Measurements from ENCODE around the gene SYT17. TPM values are rescaled to one million over a fixed set of nuclear protein-coding genes. Genes with fewer than 3 reads are reported as not detected.

SYT17 gene
- 0.22 TPM for polyA plus RNA-seq (2013, experiment 1 of 2; ENCODE audit: insufficient read length)
- polyA plus RNA-seq (2013, experiment 2 of 2; ENCODE audit: insufficient read length), result 0.44 TPM

DNA sequence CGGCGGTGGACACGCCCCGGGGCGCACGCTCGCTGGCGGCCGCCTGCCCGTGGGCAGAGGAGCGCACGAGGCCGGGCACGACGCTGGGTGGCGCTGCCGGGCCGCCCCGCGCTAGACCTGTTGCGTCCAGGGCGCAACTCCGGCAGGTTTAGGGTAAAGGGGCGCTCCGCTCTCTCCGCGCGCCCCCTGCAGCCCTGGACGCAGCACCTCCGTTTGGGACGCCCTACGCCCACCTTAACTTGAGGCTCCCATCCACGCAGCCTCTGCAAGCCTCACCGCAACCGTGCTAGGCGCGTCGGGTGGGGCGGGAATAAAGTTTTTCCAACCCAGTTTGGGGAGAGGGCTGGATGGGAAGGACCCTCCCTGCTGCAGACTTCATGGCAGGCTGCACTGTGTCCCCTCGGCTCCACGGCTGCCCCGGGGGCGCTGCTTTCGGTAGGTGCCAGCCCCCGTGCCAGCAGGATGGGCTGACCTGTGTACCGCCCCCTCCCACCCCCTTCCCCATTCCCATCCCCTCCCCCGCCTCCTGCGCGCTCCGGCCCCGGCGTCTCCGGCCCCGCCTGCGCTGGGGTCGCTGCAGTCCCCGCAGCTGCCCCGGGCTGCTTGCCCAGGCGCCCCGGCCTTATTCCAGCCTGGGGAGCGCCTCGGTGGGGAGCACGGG is at the start of gene SYT17:
Gene SYT17, plus strand, starts transcription at position 531 of the 661 bp plus-strand sequence. CDS start 407 bp downstream, outside the sequence.
- peak; percentile 39 for DNase-seq

DNA sequence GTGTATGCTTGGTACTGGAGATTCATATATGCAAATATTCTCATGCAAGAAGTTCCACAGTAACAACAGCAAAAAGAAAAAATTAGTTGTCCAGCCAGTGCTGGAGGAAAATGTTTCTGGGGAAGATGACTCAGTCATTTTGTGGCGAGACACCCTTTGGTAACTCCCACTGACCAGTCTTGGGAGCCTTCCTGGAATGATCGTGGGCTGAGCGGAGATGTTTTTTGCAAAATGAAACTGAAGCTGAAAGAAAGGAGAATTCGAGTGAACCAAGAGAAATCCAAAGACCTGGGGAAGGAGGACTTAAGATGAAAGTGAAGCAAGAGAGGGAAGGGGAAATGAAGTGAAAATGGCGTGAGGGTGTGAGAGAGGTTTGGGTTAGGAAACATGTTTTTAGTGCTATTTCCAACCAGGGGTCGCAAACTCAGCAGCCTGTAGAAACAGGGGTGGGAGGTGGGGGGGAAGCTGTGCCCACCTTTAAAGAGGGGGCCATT is 49.1 kb upstream of the SYT17 start:
- peak; percentile 89 for DNase-seq

DNA sequence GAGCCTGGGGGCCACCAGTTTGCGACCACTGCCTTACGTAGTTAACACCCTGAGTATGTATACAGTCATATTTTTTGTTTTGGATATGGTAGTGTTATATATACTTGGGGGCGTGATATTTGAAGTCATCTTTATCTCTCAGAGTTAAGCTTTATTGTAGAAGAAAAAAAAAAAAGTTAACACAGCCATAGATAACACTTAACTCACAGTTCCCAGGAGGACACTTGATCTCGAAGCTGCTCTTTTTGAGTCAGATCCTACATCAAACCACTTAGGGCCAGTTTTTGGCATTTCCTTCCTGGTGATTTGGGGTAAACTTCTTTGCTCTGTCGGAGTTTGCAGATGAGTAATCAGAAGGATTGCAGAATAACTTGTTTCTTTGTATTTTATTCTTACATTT is 48.5 kb upstream of the SYT17 start:
- DNase-seq, result peak; percentile 76

DNA sequence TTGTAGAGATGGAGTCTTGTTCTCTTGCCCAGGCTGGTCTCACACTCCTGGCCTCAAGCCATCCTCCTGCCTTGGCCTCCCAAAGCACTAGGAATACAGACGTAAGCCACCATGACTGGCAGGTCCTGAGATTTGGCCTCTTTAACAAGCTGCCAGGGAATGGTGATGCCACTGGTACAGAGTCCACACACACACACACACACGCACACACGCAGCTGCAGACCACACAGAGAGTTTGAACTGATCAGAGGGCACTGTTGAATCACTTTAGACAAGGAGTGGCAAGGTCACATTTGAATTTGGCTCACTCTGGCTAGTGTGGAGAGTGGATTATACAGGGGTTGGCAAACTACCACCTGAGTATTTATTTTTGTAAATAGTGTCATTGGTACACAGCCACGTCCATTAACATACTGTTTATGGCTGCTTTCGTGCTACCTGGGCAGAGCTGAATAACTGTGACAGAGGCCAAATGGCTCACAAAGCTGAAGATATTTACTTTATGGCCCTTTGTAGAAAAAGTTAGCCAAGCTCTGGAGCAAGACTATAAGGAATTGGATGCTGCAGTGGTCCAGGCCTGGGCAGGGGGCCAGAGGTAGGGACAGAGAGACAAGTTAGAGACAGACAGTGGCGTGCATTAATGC is 44.4 kb upstream of the SYT17 start:
- no peak for DNase-seq

- no peak for DNase-seq
Measured at GRCh38 chr16:19126300-19126699, 41.7 kb upstream of the SYT17 start.

DNA sequence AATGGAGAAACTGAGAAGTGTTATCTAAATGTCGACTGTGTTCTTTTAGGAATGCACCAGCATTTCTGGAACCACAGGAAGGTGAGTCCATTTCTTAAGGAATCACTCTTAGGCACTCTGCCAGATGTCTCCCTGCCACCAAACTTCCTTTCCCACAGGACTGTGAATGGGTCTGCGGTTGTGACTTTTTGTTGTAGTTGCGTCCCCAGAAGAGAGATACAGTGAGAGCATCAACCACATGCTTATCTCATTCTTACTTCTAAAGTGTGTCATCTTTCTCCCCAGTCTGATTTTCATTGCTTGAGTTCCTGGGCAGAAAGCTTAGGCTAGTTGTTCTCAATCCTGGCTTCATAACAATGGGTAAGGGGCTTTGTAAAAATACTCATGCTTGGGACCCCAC is 40.8 kb upstream of the SYT17 start:
- no peak for DNase-seq

- no peak for DNase-seq
Measured at GRCh38 chr16:19127674-19128131, 40.3 kb upstream of the SYT17 start.

DNA sequence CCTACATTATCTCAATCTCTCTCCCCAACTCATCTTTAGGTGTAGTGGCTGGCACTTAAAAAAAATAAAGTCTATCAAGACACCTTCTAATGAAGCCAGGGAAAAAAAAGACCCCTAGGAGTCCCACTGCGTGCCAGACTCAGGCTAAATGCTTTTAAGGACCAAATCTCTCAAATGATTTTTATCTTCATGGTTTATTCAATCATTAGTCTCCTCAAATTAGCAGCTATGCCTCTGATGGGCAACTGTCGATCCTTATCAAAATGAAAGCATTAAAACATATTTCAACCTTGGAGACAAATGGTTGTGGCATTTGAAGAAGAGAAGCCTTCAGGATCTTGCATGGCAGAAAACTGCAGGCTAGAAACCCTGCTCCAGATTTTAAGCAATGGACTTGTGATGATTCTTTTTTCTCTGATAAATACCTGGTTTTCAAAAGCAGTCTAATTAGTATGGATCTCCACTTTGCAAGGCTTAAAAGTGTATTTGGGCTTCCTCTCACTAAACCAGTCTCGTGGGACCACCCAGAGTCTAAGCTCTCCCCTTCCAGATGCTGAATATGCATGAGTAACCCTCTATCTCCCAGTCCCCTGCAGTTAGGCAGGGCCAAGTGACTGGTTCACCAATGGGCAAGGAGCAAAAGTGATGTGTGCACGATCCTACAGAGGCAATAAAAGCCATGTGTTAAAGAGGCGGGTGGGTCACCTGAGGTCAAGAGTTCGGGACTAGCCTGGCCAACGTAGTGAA is 39.4 kb upstream of the SYT17 start:
- no peak for DNase-seq

GRCh38 chr16:19130385-19130784 is 37.7 kb upstream of the SYT17 start:
- no peak for DNase-seq

DNA sequence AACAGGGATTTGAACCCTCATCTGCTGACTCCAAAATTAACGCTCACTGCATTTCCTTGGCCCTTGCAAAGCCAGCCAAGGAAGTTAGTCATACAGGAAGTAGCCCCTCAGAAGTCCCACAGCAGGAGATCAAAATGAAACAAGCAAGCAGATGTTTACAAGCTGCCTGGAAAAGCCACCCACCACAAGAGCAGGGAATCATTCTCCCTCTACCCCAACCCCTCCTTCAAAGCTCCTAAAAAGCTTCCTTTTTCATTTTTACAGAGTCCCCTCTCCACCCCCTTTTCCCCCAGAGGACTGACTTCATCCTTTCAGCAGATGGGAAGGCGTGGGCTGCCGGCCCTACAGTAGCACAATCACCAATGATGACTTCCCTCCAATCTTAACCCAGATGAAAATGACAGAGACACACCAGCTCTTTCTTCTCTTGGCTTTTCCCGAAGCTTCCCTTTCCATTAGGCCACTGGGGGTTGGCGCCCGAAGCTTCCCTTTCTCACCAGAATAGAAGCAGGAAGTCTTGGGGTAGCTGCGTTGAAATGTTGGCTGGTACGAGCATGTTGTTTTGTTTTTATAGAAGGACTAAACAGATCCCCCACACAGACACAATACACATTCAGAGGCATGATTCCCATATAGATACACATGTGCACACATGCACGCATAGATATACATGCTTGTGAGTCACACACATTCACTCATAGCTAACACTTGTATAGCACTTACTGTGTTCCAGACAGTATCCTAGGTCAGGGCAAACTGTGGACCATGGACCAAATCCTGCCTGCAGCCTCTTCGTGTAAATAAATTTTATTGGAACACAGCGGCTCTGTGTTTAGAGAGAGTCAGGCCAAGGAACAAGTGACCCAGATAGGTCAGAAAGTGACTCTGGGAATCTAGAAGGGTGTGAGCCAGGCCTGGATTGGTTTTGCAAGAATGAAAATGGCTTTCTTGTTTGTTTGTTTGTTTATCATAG is 36.9 kb upstream of the SYT17 start:
- peak; percentile 77 for DNase-seq

GRCh38 chr16:19131825-19132218 is 36.2 kb upstream of the SYT17 start:
- DNase-seq, result no peak

DNA sequence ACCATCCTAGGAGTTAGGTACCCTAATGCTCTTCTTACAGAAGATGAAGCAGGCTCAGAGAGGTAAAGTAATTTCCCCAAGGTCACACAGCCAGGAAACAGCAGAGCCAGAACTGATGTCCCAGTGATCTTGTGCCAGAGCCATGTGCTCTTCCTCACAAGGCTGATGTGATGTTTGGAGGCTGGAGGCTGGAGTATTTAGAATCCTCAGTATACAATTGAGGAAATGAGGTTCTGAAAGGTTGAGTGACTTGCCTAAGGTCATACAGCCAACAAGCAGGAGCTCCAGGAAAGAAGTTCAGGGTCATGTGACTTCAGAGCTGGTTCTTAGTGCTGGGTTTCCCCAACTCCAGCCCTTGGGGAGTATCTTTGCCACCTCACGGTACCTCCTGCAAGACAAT is 35.8 kb upstream of the SYT17 start:
- no peak for DNase-seq

GRCh38 chr16:19132898-19133297 is 35.1 kb upstream of the SYT17 start:
- DNase-seq, result no peak

DNA sequence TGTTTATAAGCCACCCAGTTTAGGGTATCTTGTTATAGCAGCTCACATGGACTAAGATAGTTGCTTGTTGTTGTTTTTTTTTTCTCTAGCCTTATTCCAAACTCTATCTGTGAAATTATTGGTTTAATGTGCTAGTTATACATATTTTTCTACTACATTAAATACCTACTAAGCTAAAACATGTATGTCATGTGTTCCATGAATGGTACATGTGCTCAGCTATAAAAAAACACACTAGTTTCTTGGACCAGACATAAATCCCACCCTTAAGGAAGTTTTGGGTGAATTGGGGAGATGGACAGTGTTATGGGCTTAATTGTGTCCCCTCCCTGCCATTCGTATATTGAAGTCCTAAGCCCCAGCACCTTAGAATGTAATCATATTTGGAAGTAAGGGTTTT is 34.4 kb upstream of the SYT17 start:
- DNase-seq, result no peak

GRCh38 chr16:19135201-19135842 is 32.7 kb upstream of the SYT17 start:
- no peak for DNase-seq

DNA sequence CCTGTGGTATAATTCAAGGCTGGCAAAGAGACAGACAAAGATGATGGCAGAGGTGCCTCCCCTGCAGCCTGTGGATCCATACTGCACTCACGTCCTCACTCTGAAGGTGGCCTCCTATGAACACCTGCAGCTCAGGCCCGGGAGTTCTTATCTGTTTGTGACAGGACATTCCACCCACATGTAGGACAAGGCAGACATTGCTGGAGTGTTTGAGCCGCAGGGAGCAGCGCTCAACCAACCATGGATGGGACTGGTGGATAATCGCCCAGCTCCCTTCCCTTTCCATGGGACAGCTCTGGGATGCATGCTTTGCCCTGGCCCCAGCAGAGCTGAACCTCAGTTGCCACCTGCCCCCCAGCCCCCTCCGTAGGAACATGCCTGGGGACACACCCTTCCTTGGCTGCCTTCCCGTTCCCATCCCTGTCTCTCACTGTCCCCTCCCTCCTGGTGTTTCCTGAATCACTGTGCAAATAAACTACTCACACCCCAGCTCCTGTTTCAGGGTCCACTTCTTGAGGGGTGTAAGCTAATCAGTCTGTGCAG is 32.1 kb upstream of the SYT17 start:
- DNase-seq, result peak; percentile 38

DNA sequence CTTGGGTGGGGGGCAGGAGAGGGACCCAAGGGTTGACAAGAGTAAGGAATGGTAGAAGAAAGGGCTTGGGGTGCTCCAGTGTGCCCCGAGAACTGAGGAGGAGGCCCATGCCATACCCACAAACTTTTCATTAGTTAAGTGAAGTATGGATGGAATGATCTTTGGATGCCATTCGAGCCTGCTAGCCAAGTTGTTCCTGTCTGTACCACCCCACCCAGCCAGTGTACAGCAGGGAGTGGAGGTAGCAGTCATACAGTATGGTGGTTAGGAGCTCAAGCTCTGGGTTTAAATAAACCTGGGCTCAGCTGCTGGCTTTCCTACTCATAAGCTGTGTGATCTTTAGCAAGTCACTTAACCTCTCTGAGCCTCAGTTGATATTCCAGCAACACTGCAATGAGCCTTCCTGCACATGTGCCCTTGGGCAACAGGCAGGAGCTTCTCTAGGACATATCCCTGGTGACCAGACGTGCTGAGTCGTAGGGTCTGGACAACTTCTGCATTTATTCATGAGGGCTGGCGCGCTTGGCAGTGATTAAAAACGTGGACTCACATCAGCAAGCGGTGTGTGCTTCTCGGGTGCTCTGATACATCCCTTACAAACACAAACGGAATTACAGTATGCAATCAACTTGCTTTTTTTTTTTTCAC is 31.4 kb upstream of the SYT17 start:
- peak; percentile 20 for DNase-seq

- peak; percentile 21 for DNase-seq
Measured at GRCh38 chr16:19137201-19138128, 30.6 kb upstream of the SYT17 start.

GRCh38 chr16:19138601-19139000 is 29.4 kb upstream of the SYT17 start:
- DNase-seq, result peak; percentile 79

Measured in fibroblast of skin of scalp (primary cell).